Measurements from ENCODE around the gene MEGF8. TPM values are rescaled to one million over a fixed set of nuclear protein-coding genes. Genes with fewer than 3 reads are reported as not detected.

Gene MEGF8
- total RNA-seq, 1 donor from 2014 or later: 27.9 TPM

- DNase-seq: no peak
Observed at GRCh38 chr19:42306646-42307045, 18.8 kb upstream of the MEGF8 start.

DNA sequence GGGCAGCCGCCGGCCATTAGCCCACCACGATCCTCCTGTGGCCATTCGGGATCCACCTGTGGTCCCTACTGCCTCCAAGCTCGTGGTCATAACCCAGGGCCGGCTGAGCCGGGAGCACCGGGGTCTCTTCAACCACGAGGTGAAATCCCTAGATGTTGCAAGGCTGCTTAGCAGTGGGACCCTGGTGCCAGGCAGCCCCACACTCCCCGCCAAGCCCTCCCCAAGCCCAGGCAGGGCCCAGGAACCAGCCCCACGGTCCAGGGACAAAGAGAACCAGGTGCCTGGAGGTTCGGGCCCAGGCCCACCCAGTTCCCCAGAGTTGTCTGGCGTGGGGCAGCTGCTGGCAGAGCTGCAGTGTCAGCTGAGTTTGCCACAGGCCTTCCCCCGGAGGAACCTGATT, 15.7 kb upstream of the MEGF8 start:
- DNase-seq: no peak

- DNase-seq: peak; percentile 36
Observed at GRCh38 chr19:42311657-42312056, 13.8 kb upstream of the MEGF8 start.

DNA sequence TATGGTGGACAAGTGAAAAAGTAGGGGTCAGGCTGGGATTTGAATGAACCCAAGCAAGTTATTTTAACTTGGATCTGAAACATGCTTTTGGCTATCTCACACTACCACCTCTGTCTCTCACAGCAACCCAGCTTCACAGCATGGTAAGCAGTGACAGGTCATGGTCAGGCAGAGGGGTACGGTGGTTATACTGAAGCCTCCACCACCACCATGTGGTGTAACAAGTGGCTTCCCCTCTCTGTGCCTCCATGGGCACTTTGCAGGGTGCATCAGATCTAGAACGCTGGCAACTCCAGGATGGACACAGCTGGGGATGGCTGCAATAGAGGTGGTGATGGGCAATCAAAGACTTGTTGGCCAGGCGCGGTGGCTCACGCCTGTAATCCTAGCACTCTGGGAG, 13.1 kb upstream of the MEGF8 start:
- no peak for DNase-seq

DNA sequence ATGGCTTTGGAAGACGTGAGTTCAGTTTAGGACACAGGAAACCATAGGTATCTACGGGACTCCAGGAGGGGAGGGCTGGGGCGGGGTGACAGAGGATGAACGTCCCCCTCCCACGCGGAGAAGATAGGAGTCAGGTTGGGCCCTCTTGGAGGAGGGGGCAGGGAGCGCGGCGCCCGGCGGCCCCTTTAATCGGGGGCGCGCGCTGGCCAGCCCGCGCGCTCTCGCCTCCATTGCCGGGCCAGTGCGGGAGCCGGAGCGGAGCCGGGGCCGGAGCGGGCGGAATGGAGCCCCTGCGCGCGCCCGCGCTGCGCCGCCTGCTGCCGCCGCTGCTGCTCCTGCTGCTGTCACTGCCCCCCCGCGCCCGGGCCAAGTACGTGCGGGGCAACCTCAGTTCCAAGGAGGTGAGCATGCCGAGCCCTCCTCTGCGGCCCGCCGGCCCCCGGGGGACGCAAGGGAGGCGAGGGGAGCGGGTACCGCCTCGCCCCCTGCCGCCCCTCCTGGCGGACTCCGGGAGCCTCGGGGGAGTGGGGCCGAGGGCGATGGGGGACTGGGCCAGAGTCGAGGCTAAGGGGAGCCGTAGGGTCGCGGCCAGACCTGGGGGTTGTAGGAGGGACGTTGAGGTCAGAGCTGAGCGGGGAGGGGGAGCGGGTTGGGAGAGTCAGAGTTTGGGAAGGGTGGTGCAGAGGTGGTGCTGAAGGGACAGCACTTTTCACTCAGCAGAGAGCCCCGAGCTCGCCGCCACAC, 12.2 kb upstream of the MEGF8 start, which contains the start of gene TMEM145:
TSS of gene TMEM145 (plus strand) at position 214 of the 744 bp plus-strand sequence. CDS start at position 282, 68 bp downstream.
- DNase-seq: peak; percentile 73

DNA sequence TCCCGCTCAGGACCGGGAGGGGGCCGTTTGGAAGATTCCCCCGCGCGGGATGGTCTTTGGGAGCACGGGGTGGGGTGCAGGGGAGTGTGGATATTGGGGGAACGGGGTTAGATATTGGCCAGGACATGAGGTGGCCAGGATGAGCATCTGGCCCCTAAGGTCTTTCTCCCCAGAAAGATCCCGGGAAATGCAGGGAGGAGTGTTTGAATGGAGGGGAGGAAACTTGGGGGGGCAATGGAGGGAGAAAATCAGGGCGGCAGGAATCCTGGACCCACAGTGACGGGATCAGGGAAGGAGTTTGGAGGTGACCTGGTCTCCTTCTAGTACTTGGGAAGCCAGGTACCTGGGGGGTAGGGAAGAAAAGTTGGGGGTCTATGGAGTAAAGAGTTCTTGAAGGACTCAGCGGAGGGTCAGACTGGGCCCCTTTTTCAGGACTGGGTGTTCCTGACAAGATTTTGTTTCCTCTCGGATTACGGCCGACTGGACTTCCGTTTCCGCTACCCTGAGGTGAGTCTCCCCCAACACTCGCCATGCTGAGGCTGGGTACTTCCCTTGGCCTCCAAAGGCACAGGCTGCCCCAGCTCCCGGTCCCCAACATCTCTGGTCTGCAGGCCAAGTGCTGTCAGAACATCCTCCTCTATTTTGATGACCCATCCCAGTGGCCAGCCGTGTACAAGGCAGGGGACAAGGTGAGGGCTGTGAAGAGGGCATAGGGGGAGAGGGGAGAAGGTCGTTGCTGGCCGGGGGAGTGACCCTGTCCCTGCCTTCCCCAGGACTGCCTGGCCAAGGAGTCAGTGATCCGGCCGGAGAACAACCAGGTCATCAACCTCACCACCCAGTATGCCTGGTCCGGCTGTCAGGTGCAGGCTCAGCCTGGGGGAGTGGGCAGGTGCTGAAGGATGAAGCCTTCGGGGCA, 11.3 kb upstream of the MEGF8 start:
- DNase-seq: no peak

- DNase-seq: no peak
Observed at GRCh38 chr19:42315024-42315423, 10.4 kb upstream of the MEGF8 start.

- DNase-seq: no peak
Observed at GRCh38 chr19:42316223-42317211, 8.9 kb upstream of the MEGF8 start.

GRCh38 chr19:42317535-42317934, 7.9 kb upstream of the MEGF8 start:
- DNase-seq: no peak

- no peak for DNase-seq
Observed at GRCh38 chr19:42322305-42322704, 3.1 kb upstream of the MEGF8 start.

DNA sequence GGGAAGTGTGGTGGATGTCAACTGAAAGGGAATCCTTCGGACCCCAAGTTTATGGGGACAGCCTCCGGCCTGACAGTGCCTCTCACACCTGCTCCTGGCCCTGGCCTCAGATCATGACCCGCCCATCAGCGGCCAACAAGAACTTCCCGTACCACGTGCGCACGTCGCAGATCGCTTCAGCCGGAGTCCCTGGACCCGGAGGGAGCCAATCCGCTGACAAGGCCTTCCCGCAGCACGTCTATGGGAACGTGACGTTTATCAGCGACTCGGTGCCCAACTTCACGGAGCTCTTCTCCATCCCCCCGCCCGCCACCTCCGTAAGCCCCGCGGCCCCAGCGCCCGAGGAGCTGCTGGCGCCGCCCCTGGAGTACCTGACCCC, 2.0 kb upstream of the MEGF8 start:
- DNase-seq: no peak

GRCh38 chr19:42323852-42324654, 1.4 kb upstream of the MEGF8 start:
- DNase-seq: no peak

GRCh38 chr19:42324655-42325307, 654 bp upstream of the MEGF8 start:
- no peak for DNase-seq

- peak; percentile 26 for DNase-seq
Observed at GRCh38 chr19:42325896-42326771, 699 bp downstream of the MEGF8 start.

GRCh38 chr19:42326969-42327368, 1.5 kb downstream of the MEGF8 start:
- DNase-seq: no peak

DNA sequence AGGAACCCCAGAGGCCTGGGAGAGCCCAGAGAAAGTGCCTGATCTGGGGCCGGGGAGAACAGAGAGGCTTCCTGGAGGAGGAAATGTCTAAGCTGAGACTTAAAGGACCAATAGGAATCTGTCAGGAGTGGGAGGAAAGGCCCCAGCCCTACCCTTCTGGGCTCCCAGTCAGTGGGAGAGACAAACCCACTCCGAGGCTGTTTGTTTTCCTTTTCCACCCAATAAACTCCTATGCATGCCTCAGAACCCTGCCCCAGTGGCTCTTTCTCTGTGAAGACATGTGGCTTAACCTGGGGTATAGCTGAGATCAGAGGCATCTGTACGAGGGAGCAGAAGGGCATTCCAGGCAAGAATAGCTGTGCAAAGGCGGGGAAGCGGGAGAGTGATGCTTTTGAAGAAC, 1.9 kb downstream of the MEGF8 start:
- no peak for DNase-seq

- no peak for DNase-seq
Observed at GRCh38 chr19:42328106-42328505, 2.7 kb downstream of the MEGF8 start.

GRCh38 chr19:42328854-42329253, 3.4 kb downstream of the MEGF8 start:
- no peak for DNase-seq

DNA sequence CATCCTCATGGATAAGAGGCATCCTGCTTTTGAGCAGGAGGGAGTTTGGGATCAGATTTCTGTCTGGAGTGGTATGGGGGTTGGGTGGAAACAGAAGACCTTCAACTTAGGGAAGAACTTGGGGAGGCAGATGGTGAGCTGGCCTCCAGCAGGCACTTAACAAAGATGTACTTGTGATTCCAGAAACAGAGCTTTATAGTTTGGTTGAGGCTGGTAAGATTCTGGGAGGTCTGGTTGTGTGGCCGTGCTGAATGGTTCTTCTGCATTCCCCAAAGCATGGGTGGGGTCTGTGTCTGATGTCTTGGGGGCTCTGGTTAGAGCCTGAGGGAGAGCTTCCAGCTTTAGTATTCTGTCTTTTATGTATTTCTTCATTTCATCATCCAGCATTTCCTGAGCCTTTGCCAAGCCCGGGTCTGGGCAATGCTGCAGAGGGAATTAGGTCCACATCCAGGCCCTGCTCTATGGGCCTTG, 4.8 kb downstream of the MEGF8 start:
- peak; percentile 64 for DNase-seq

All from tongue (tissue), 2 donors.